ENCODE data around the gene NR3C2.

NR3C2 gene

DNA sequence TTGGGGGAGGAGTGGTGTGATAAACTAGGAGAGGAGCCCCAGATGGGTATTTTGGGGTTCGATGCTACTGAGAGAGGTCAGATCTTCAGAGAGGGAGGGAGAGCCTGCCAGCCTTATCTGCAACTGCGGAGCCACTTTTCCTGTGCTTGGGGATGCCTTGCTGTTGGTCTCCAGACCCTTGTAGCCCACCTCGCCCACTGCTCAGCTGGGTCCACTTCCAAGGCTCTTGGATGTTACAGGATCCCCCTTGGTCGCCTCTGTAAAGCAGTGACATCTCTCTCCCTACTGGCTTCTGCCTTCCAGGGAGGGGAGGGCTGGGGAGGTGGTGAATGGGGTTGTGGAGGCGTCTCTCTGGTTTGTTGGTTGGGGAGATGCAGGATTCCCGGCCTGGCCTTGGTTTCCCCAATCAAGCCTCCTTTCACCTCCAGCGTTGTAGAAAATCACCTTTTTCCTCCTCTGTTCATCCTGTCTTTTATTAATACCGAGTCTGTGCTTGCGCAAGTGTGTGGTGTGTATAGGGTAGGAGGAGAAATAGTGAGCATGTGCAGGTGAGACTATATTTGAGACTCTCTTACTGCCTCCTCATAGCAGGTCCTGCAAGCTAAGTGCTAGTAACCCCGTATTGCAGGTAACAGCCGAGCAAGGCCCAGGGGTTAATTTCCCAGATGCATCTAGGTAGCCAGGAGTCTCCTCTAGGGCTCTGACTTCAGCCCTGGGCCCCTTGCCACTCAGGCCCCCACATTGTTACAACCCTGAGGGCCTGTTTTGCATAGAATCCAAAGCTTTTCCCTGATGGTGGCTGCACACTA is 372.9 kb downstream of the NR3C2 start:
- Mint-ChIP-seq H3K4me1 (ENCODE audit: low read depth) (peaks cover 14% of the 10 kb centered on the region), H3K27me3 (no peaks in the 10 kb centered on the region), H3K4me3 (no peak overlapping the region), H3K36me3 (peaks cover 29% of the 10 kb centered on the region), H3K27ac (no peak overlapping the region), H3K9me3 (ENCODE audit: low read depth) (no peaks in the 10 kb centered on the region)

DNA sequence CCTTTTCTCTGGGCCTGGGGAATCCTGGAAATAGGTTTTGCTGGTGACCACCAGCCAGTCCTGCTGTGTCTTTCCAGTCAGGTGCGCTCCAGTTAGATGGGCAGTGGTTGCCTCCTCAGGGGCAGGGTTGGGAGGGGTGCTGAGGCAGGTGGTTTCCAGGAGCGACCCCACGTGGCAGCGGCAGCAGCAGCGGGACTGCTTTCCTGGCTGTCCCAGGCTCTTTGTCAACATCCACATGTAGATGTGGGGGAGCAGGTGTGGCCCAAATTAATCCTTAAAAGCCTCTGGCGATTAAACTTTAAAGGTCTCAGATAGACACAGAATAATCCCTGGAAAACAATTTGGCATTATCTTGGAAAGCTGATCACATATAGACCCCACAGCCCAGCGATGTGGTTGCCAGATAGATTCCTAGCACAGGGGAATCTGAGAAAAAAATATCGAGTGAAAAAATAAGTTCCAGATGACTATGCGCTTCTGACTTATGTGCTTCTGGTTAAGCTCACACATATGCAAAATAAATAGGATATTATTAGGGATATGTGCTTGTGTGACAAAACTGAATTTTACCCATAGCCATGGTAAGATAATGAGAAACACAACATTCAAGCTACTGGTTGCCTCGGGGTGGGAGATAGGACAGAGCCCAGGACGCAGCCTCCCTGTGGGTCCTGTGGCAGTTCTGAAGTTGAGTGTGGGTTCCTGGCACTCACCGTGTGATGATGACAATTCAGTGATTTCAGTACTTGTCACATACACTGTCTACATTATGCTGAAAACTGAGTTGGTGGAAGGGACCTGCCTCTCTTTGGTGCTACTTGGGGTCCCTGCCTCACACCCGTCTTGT is 373.9 kb downstream of the NR3C2 start:
- no peaks in the 10 kb centered on the region for H3K27me3 Mint-ChIP-seq
- H3K4me1 Mint-ChIP-seq (ENCODE audit: low read depth), result peaks cover 16% of the 10 kb centered on the region
- no peak overlapping the region for H3K27ac Mint-ChIP-seq
- H3K9me3 Mint-ChIP-seq (ENCODE audit: low read depth), result no peaks in the 10 kb centered on the region
- no peak overlapping the region for H3K4me3 Mint-ChIP-seq
- H3K36me3 Mint-ChIP-seq, result peaks cover 25% of the 10 kb centered on the region

DNA sequence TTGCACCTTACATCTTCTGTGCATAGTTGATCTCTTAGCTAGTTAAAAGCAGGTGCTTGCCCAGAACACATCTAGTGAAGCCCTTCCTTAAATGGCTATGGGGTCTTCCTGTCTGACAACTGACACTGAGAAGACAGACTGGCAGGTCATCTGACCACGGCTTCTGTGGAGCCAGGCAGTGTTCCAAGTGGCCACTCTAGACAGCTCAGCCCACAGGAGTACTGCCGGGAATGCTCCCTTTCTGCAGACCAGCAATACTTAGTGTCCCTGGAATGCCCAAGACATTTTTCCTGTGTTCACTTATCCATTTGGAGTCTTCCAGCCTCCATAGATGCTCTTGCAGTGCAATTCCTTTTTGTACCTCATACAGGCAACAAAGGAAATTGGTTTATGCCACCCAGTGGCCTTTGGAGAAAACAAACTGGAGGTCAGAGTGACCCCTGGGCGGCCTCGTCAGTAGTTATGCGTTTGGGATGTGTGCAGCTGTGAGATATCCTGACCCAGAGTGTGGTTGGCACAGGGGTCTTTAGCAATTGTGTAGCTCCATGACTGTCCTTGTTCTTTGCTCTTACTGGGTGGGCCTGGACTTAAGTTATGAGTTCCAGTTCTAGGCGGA is 374.8 kb downstream of the NR3C2 start:
- H3K4me1 Mint-ChIP-seq (ENCODE audit: low read depth), result peaks cover 20% of the 10 kb centered on the region
- H3K36me3 Mint-ChIP-seq, result peaks cover 23% of the 10 kb centered on the region
- no peak overlapping the region for H3K4me3 Mint-ChIP-seq
- no peaks in the 10 kb centered on the region for H3K27me3 Mint-ChIP-seq
- H3K9me3 Mint-ChIP-seq (ENCODE audit: low read depth), result no peaks in the 10 kb centered on the region
- H3K27ac Mint-ChIP-seq, result no peak overlapping the region

DNA sequence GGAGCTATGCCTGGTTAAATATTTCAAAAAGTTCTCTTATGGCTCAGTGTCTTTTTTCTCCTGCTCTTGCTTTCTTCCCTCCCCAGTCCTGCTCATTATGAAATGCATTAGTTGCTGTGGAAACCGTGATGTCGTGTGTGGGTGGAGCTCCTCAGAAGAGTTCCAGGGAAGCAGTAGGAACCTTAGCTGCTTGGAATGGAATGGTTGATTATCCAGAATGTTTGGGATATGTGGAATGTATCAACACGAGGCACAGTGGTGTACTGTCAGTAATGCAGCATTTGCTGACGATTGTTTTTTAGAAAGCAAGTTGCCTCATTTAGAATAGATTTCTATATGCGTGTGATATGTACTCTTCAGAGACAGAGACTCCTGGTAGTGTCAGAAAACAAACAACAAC is 377.1 kb downstream of the NR3C2 start:
- no peak overlapping the region for H3K4me3 Mint-ChIP-seq
- H3K4me1 Mint-ChIP-seq (ENCODE audit: low read depth), result peaks cover 43% of the 10 kb centered on the region
- H3K9me3 Mint-ChIP-seq (ENCODE audit: low read depth), result no peaks in the 10 kb centered on the region
- H3K27me3 Mint-ChIP-seq, result no peaks in the 10 kb centered on the region
- H3K36me3 Mint-ChIP-seq, result peaks cover 21% of the 10 kb centered on the region
- H3K27ac Mint-ChIP-seq, result no peak overlapping the region

DNA sequence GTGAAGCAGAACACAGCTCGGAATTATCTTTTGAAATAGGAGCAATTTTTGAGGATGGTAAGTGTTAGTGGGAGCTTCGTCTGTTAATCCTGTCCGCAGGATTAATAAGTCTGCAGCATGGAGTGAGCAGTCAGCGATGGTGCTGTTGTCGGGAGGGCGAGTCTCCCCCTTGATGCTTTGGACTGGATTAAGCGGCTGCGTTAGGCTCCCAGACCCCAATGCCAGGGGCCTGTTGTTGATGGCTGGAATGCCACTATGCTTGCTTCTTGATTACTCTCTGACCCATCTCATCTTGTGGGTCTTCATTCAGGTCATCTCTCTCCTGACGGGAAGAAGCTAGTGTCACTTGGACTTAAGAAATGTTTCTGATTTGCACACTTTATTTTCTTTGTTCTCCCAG is 377.8 kb downstream of the NR3C2 start:
- Mint-ChIP-seq H3K27ac (no peak overlapping the region), H3K9me3 (ENCODE audit: low read depth) (no peaks in the 10 kb centered on the region), H3K27me3 (no peaks in the 10 kb centered on the region), H3K36me3 (peaks cover 21% of the 10 kb centered on the region), H3K4me1 (ENCODE audit: low read depth) (peaks cover 47% of the 10 kb centered on the region), H3K4me3 (no peak overlapping the region)

DNA sequence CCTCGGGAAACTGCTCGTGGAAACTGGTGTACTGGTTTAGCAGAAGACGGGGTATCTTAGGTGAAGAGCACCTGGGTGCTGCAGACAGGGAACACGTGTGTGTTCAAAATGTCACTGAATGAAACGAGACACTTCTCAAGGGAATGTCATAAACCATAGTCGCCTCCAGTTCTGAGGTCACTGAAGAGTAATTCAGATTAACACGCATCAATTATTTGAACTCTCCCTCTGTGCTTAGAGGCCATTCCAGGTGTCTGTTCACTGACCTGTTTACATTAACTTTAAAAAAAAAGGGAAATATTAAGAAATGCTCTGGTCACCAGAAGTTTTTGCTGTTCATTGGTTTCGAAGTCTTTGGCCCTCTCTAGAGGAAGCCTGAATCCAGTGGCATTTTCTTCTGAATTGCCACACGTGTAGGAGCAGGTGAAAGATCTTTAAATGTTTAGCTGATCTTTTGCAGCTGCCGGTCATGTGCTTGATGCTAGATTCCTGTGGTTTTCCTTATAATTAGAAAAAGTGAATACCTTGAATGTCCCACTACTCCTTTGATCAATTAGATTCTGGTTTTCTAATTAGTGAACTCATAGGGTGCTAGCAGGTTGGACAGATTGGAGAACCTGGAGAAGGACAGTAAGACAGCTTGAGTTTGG is 379.8 kb downstream of the NR3C2 start:
- H3K9me3 Mint-ChIP-seq (ENCODE audit: low read depth), result no peaks in the 10 kb centered on the region
- H3K27me3 Mint-ChIP-seq, result no peaks in the 10 kb centered on the region
- H3K4me1 Mint-ChIP-seq (ENCODE audit: low read depth), result peaks cover 58% of the 10 kb centered on the region
- H3K36me3 Mint-ChIP-seq, result peaks cover 25% of the 10 kb centered on the region
- H3K4me3 Mint-ChIP-seq, result no peak overlapping the region
- peak overlapping the region; percentile 71 for H3K27ac Mint-ChIP-seq

DNA sequence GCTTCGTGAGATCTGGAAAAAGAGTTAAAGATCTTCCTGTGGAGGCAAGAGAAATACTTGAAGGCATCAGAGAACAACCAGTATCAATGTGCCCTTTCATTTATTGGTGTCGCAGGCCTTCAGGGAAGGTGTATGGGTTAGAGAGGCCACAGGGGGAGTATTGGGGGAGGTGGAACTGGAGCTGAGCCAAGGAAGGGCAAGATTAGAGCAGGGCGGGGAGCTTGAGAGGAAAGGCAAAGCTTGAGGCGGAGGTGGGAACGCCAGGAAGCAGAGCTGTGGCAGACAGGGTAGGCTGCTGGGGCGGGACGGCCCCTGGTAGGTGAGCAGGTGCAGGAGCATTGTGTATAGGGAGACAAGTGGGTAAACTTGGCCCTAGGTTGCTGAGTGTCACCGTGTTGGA is 380.4 kb downstream of the NR3C2 start:
- peaks cover 25% of the 10 kb centered on the region for H3K36me3 Mint-ChIP-seq
- H3K27ac Mint-ChIP-seq, result peak overlapping the region; percentile 25
- H3K4me1 Mint-ChIP-seq (ENCODE audit: low read depth), result peaks cover 59% of the 10 kb centered on the region
- no peaks in the 10 kb centered on the region for H3K27me3 Mint-ChIP-seq
- H3K4me3 Mint-ChIP-seq, result peak overlapping the region; percentile 85
- no peaks in the 10 kb centered on the region for H3K9me3 Mint-ChIP-seq (ENCODE audit: low read depth)

DNA sequence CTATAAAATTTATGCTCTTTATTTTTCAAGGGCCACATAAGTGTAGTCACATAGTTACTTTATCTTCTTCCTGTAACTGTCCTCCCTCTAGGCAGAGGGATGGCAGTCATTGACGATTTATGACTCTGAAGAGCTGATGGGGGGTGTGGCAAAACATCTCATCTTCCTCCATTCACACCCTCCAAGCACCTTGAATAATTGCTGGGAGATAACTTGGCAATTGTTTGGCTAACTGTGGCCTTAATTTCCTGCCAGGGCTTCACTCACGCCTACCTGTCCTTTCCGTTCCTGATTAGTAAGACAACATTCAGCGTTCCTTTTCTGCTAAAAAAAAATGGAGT is 381.1 kb downstream of the NR3C2 start:
- H3K36me3 Mint-ChIP-seq, result peaks cover 23% of the 10 kb centered on the region
- H3K27ac Mint-ChIP-seq, result peak overlapping the region; percentile 89
- no peaks in the 10 kb centered on the region for H3K9me3 Mint-ChIP-seq (ENCODE audit: low read depth)
- no peaks in the 10 kb centered on the region for H3K27me3 Mint-ChIP-seq
- peak overlapping the region; percentile 85 for H3K4me3 Mint-ChIP-seq
- H3K4me1 Mint-ChIP-seq (ENCODE audit: low read depth), result peaks cover 64% of the 10 kb centered on the region

DNA sequence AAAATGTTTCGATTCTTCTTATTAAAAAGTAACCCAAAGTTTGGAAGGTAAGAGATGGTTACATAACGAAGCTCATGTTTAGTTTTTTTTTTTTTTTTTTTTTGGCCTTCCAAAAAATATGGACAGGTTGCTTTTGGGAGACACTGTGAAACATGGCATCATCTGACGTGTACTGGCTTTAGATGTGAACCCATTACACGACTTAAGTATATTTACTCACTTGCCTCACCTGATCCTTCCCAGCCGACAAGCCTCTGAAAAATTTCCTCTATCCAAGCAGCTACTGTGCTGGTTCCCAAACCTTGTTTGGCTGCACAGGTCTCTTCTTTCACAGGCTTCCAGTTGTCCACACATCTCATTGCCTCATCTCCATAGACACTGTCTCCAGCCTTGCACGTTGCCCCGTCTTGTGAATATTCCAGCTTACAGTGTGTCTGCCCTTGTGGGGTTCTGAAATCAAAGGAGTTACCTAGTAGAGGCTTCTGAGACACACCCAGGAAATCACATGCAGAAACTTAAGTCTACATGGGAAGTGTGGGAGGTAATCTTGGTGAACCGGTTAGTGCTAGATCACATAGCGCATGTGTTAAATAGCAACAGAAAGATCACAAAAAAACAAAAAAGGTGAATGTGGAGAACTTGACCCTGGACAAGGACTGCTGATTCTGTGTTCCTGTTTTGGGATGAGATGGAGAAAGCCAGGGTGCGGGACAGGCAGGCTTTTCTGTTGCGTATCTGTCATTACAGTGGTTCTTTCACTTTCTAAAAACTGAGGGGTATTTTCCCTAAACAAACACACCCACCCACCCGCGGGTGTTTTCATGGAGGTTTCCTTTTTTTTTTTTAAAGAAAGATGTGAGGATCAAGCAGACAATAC is 381.7 kb downstream of the NR3C2 start:
- Mint-ChIP-seq H3K27ac (peak overlapping the region; percentile 89), H3K4me1 (ENCODE audit: low read depth) (peaks cover 70% of the 10 kb centered on the region), H3K27me3 (no peaks in the 10 kb centered on the region), H3K9me3 (ENCODE audit: low read depth) (no peaks in the 10 kb centered on the region), H3K36me3 (peaks cover 18% of the 10 kb centered on the region), H3K4me3 (peak overlapping the region; percentile 85)

DNA sequence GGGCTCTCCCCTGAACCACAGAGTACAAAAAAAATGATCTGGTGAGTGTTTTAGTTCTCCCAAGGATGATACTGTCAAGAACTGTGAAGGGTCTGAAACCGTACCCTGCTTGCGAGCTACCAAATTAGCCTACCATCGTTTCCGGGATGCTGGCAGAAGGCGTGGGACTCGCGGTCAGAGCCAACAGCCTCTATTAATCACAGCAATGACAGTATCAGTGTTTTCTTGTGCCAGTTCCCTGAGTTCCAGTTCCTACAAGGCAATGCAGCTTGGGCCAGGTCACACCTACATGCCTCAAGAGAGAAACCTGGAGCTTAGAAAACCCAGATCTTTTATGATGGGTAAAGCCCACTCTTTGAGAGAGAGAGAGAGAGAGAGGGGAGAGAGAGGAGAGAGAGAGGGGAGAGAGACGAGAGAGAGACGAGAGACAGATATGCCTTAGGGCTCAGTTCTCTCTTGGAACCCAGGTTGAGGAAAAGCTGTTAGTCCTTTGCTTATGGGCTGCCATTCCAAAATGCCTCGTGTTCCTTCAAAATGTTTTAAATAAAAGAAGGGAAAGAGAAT is 382.5 kb downstream of the NR3C2 start:
- Mint-ChIP-seq H3K27ac (peak overlapping the region; percentile 86), H3K4me3 (peak overlapping the region; percentile 76), H3K4me1 (ENCODE audit: low read depth) (peaks cover 78% of the 10 kb centered on the region), H3K27me3 (no peaks in the 10 kb centered on the region), H3K36me3 (peaks cover 10% of the 10 kb centered on the region), H3K9me3 (ENCODE audit: low read depth) (no peaks in the 10 kb centered on the region)

DNA sequence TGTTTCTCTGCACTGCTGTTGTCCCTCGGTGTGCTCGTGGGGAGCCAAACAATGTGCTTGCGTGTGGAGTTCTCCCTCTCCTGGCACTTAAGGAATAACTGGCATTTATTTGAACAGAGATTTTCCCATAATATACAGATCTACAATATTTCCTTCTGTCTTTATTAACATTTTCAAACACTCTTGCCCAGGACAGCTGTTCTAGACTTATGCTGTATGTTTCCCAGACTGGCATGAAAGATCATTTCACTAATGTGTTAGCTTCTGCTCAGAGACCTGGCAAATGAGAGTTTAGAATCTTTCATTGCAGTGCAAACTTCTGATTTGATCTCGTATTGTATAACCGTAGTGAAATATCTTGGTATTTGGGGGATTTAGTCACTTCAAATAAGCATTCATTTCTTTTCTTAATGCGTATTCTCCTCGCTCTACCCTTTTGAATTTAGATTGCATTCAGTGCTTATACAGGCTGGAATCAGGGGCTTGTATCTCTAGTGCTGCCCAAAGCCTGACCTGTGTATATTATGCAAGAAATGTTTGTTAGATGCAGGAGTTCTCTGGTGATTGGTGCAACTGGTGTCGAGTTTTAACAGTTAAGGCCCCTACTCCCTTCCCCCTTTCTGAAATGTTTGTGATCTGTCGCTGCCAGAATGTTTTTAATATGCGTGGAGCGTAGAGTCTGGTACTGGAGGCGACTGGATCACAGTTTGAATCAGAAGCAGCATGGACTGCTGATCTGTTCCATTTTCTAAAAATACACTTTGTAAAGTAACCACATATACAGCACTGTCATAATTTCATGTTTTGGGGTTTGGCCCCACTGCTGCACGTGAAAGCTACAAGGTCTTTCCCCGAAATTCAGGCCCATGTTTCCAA is 384.0 kb downstream of the NR3C2 start:
- Mint-ChIP-seq H3K36me3 (peaks cover 10% of the 10 kb centered on the region), H3K27ac (peak overlapping the region; percentile 76), H3K9me3 (ENCODE audit: low read depth) (no peaks in the 10 kb centered on the region), H3K4me3 (no peak overlapping the region), H3K4me1 (ENCODE audit: low read depth) (peaks cover 91% of the 10 kb centered on the region), H3K27me3 (no peaks in the 10 kb centered on the region)

DNA sequence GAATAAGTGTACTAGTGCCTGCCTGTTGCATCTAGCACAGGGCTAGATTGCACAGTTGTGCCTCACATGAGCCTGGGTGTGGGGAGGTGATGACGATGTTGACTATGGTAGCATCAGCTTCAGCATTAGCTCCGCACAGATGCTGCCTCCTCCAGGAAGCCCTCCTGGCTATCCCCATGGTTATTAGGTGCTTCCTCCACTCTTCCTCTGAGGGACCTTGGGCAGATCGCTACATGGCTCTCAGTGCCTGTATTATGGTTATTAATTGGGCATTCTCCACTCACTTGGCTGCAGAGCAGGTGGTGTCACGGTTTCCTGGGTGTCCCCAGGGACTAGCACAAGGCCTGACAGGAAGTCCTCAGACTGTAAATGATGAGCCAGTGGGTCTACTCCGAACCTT is 384.7 kb downstream of the NR3C2 start:
- peaks cover 10% of the 10 kb centered on the region for H3K36me3 Mint-ChIP-seq
- H3K27me3 Mint-ChIP-seq, result no peaks in the 10 kb centered on the region
- no peak overlapping the region for H3K4me3 Mint-ChIP-seq
- H3K9me3 Mint-ChIP-seq (ENCODE audit: low read depth), result no peaks in the 10 kb centered on the region
- H3K27ac Mint-ChIP-seq, result peak overlapping the region; percentile 83
- H3K4me1 Mint-ChIP-seq (ENCODE audit: low read depth), result peaks cover 94% of the 10 kb centered on the region

DNA sequence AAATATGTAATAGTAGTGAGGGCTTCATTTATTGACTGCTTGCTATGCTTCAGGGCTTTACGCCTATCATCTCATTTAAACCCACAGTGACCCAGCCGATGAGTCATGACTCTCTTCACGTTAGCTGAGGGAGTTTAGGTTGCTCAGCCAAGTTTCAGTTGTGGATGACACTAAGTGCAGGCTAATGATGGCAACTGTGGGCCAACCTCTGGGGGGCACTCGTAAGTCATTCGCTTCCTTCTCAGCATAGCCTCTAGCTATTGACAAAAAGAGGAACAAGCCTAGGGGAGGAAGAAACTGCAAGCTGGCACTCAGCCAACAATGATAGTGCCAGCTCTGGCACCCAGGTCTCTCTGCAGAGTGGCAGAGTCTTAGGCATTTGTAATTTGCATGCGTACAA is 385.3 kb downstream of the NR3C2 start:
- Mint-ChIP-seq H3K27me3 (no peaks in the 10 kb centered on the region), H3K4me1 (ENCODE audit: low read depth) (peaks cover 95% of the 10 kb centered on the region), H3K9me3 (ENCODE audit: low read depth) (no peaks in the 10 kb centered on the region), H3K4me3 (peak overlapping the region; percentile 22), H3K27ac (peak overlapping the region; percentile 83), H3K36me3 (peaks cover 10% of the 10 kb centered on the region)

Measured in activated naive CD8-positive, alpha-beta T cell (primary cell).